HCT116 (cell line): ENCODE data around the gene CES1. TPM values are rescaled to one million over a fixed set of nuclear protein-coding genes. Genes with fewer than 3 reads are reported as not detected.

ENCODE experiments used
- ATAC-seq: fragments of 200-7000 bp; cut with Tn5 transposase; 2 replicates; pipeline ENCODE4 v1.9.1; 2020; ENCODE audit warnings: mild to moderate bottlenecking, moderate library complexity
- BruUV-seq: library from RNA; stranded (reverse); fragments of 400-500 nt; replicated peaks from 2 replicates; lab custom pipeline; 2021; lab: Mats Ljungman, UMichigan
- CTCF ChIA-PET: fragments of 300-600 bp; sonication (Branson Sonifier 250); formaldehyde crosslinking; loops from one replicate; lab custom pipeline; 2021; ENCODE audit warnings: antibody characterized with exemption; lab: Charles Lee
- POLR2A ChIA-PET: fragments of 300-600, 350-600 bp; sonication (Branson Sonifier 250); formaldehyde crosslinking; loops from one replicate; lab custom pipeline; 2021; ENCODE audit warnings: antibody characterized with exemption; lab: Charles Lee
- RAD21 ChIA-PET, 2 experiments: fragments of 300-600 bp; sonication (Branson Sonifier 250); formaldehyde crosslinking; loops; one replicate each; lab custom pipeline; 2023; ENCODE audit warnings: low total read pairs in 2 of 2; ENCODE audit not compliant: uncharacterized antibody in 2 of 2, unreplicated experiment in 2 of 2, low non-redundant PET in 1 of 2; lab: Charles Lee
- DNase-seq: peaks from one replicate; pipeline ENCODE4 v3.0.0-alpha.2; 2010; ENCODE audit warnings: low read depth, low spot score
- H2AFZ ChIP-seq: fragments of 200-600 bp; shearing (Covaris generic), sonication (generic); 2 replicates; pipeline ENCODE4 v1.6.1; 2017; ENCODE audit warnings: low read depth, mixed run types, mixed read lengths, antibody characterized with exemption, low read length; ENCODE audit not compliant: poor library complexity, severe bottlenecking
- H3K27ac ChIP-seq: 2 replicates; pipeline ENCODE4 v1.5.1; 2012; ENCODE audit warnings: low read depth, low read length
- H3K27me3 ChIP-seq: fragments of 200-600 bp; sonication (generic); 2 replicates; pipeline ENCODE4 v1.6.1; 2016; ENCODE audit warnings: mixed run types, low read length, mixed read lengths; ENCODE audit not compliant: insufficient read depth
- H3K36me3 ChIP-seq, 2 experiments: fragments of 200-500 bp in 1 of 2; fragments of 200-600 bp in 1 of 2; sonication (Bioruptor generic) in 1 of 2; sonication (generic) in 1 of 2; 2 replicates each; pipeline versions ENCODE4 v1.5.1 to v1.6.1; 2014 to 2016; ENCODE audit warnings: low read length in 2 of 2, inconsistent platforms in 1 of 2, mixed read lengths in 1 of 2, mixed run types in 1 of 2; ENCODE audit not compliant: insufficient read depth in 2 of 2, control insufficient read depth in 1 of 2
- H3K4me1 ChIP-seq, 2 experiments: fragments of 200-600 bp in 1 of 2; sonication (generic) in 1 of 2; 2 replicates each; pipeline versions ENCODE4 v1.5.1 to v1.6.1; 2012 to 2017; ENCODE audit warnings: low read length in 2 of 2, inconsistent platforms in 1 of 2, mild to moderate bottlenecking in 1 of 2, mixed read lengths in 1 of 2, mixed run types in 1 of 2, moderate library complexity in 1 of 2; ENCODE audit not compliant: insufficient read depth in 2 of 2, control insufficient read depth in 1 of 2
- H3K4me2 ChIP-seq: fragments of 200-600 bp; sonication (generic); 2 replicates; pipeline ENCODE4 v1.6.1; 2017; ENCODE audit warnings: mixed run types, low read length, mixed read lengths
- H3K4me3 ChIP-seq, 2 experiments: fragments of 200-600 bp in 1 of 2; sonication (generic) in 1 of 2; replicated peaks in 1 of 2; 2 replicates each; pipeline ENCODE4 v1.5.1; 2011 to 2016; ENCODE audit warnings: low read length in 2 of 2, control low read depth in 1 of 2, low read depth in 1 of 2, mild to moderate bottlenecking in 1 of 2, mixed read lengths in 1 of 2, mixed run types in 1 of 2
- H3K79me2 ChIP-seq: fragments of 200-600 bp; sonication (generic); 2 replicates; pipeline ENCODE4 v1.6.1; 2017; ENCODE audit warnings: mild to moderate bottlenecking, mixed run types, low read length, moderate library complexity, mixed read lengths; ENCODE audit not compliant: insufficient read depth
- H3K9ac ChIP-seq: fragments of 200-600 bp; sonication (generic); 2 replicates; pipeline ENCODE4 v1.6.1; 2016; ENCODE audit warnings: low read length, mixed read lengths
- H3K9me2 ChIP-seq: fragments of 200-600 bp; sonication (generic), shearing (Covaris generic); 2 replicates; pipeline ENCODE4 v1.6.1; 2017; ENCODE audit warnings: mixed run types, mild to moderate bottlenecking, moderate library complexity; ENCODE audit not compliant: insufficient read depth
- H3K9me3 ChIP-seq, 2 experiments: fragments of 200-500 bp in 1 of 2; fragments of 200-600 bp in 1 of 2; sonication (Bioruptor generic) in 1 of 2; sonication (generic) in 1 of 2; 2 replicates each; pipeline ENCODE4 v1.6.1; 2014 to 2017; ENCODE audit warnings: low read length in 2 of 2, mixed read lengths in 2 of 2, inconsistent platforms in 1 of 2, low read depth in 1 of 2, mild to moderate bottlenecking in 1 of 2, mixed run types in 1 of 2, moderate library complexity in 1 of 2; ENCODE audit not compliant: control insufficient read depth in 1 of 2, insufficient read depth in 1 of 2
- H4K20me1 ChIP-seq: fragments of 200-600 bp; sonication (generic), shearing (Covaris generic); 2 replicates; pipeline ENCODE4 v1.6.1; 2017; ENCODE audit warnings: mixed run types, mild to moderate bottlenecking, moderate library complexity; ENCODE audit not compliant: insufficient read depth
- CBX3 ChIP-seq: IDR thresholded peaks from 2 replicates; pipeline ENCODE4 v1.6.1; 2012; ENCODE audit warnings: low read depth
- EZH2phosphoT487 ChIP-seq: fragments of 200-600 bp; IDR thresholded peaks from 2 replicates; pipeline ENCODE4 v1.6.1; 2018; ENCODE audit warnings: antibody characterized with exemption, borderline replicate concordance
- JUND ChIP-seq: IDR thresholded peaks from 2 replicates; pipeline ENCODE4 v1.6.1; 2012
- POLR2A ChIP-seq: IDR thresholded peaks from 2 replicates; pipeline ENCODE4 v1.7.0; 2011; ENCODE audit warnings: borderline replicate concordance; ENCODE audit not compliant: insufficient read depth, insufficient read length; ENCODE audit errors: extremely low read depth
- POLR2AphosphoS5 ChIP-seq: IDR thresholded peaks from 2 replicates; pipeline ENCODE4 v1.6.1; 2011; ENCODE audit warnings: mild to moderate bottlenecking, low read depth, low read length, moderate library complexity
- RAD21 ChIP-seq: IDR thresholded peaks from 2 replicates; pipeline ENCODE4 v1.6.1; 2012; ENCODE audit warnings: low read depth, mild to moderate bottlenecking
- SIN3A ChIP-seq: IDR thresholded peaks from 2 replicates; pipeline ENCODE4 v1.6.1; 2012; ENCODE audit warnings: low read depth
- SP1 ChIP-seq: IDR thresholded peaks from 2 replicates; pipeline ENCODE4 v1.6.1; 2012; ENCODE audit warnings: low read depth
- SRF ChIP-seq: IDR thresholded peaks from 2 replicates; pipeline ENCODE4 v1.6.1; 2012; ENCODE audit warnings: low read depth
- TCF7L2 ChIP-seq: IDR thresholded peaks from 2 replicates; pipeline ENCODE4 v1.7.0; 2011; ENCODE audit warnings: borderline replicate concordance, inconsistent platforms; ENCODE audit not compliant: insufficient read depth, insufficient read length; ENCODE audit errors: extremely low read depth
- ZFX ChIP-seq: fragments of 450-650 bp; IDR thresholded peaks from 2 replicates; pipeline ENCODE4 v1.6.1; 2017
- ZNF274 ChIP-seq: fragments of 200-500 bp; sonication (Bioruptor generic); IDR thresholded peaks from 2 replicates; pipeline ENCODE4 v1.6.1; 2014; ENCODE audit warnings: mild to moderate bottlenecking, low read depth, low read length, inconsistent platforms
- intact Hi-C: fragments of 100-400 bp; cut with micrococcal nuclease; formaldehyde crosslinking; loops from 2 replicates; pipeline ENCODE4 v1.10.0; 2022
- total RNA-seq: library from RNA; stranded (reverse); gene quantifications from one replicate; pipeline ENCODE4 v1.2.1, GENCODE V29; 2021; ENCODE audit not compliant: unreplicated experiment
- TF ChIP-seq, protein P1 (sequence below), 3 experiments: fragments of 200-600 bp in 1 of 3; sonication (generic) in 1 of 3; IDR thresholded peaks in 2 of 3; conservative IDR thresholded peaks in 1 of 3; 2 replicates each; pipeline ENCODE4 v1.5.1; 2012 to 2017; ENCODE audit warnings: low read depth in 2 of 3, low read length in 2 of 3, antibody characterized with exemption in 1 of 3, borderline replicate concordance in 1 of 3, control low read depth in 1 of 3, mild to moderate bottlenecking in 1 of 3, mixed read lengths in 1 of 3, mixed run types in 1 of 3, moderate library complexity in 1 of 3; ENCODE audit not compliant: insufficient read depth in 1 of 3
- TF ChIP-seq, protein P2 (sequence below): IDR thresholded peaks from 2 replicates; pipeline ENCODE4 v1.6.1; 2012
- TF ChIP-seq, protein P3 (sequence below): IDR thresholded peaks from 2 replicates; pipeline ENCODE4 v1.6.1; 2012

The CES1 gene
- total RNA-seq, 1 experiment from 2014 or later: 1.8 TPM

DNA sequence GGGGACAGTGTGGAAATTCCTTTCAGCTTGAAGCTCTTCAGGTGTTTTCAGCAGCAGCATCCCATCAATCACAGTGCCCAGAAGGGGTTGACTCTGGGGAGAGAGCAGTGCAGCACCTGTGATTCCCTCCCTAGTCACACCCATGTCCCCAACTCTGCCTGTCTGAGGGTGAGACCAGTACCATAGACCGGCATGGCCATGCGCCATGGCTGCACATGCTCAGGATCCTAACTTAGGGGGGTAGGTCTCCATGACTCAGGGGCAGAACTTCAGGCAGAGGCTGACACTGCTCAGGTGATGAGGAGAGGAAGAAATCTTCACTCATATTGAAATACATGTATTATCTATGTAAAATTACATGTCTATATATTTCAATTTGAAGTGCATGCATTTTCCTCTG lies 19.9 kb downstream of the CES1 start:
- Histone ChIP-seq H3K9me3 (no peaks in the 10 kb centered on the region), H3K4me3 (no peak overlapping the region), H3K27ac (no peak overlapping the region), H3K36me3 (no peaks in the 10 kb centered on the region), H3K79me2 (no peaks in the 10 kb centered on the region), H2AFZ (no peak overlapping the region), H3K9ac (no peak overlapping the region), H3K9me2 (no peaks in the 10 kb centered on the region), H4K20me1 (no peaks in the 10 kb centered on the region), H3K27me3 (peaks cover 66% of the 10 kb centered on the region)
- RAD21 ChIA-PET: no interaction called here
- DNase-seq (no peak), ATAC-seq (no peak)
- POLR2A ChIA-PET: no interaction called here
- intact Hi-C loops: no loop called here
- no TSS peak for BruUV-seq
- TF ChIP-seq ZFX (no peak), EZH2phosphoT487 (no peak), SP1 (no peak), CBX3 (no peak)
- TF ChIP-seq, all 23 proteins: peak for 0
- Histone ChIP-seq H3K4me2 (no peak overlapping the region), H3K4me1 (no peaks in the 10 kb centered on the region)
- CTCF ChIA-PET: no interaction called here

DNA sequence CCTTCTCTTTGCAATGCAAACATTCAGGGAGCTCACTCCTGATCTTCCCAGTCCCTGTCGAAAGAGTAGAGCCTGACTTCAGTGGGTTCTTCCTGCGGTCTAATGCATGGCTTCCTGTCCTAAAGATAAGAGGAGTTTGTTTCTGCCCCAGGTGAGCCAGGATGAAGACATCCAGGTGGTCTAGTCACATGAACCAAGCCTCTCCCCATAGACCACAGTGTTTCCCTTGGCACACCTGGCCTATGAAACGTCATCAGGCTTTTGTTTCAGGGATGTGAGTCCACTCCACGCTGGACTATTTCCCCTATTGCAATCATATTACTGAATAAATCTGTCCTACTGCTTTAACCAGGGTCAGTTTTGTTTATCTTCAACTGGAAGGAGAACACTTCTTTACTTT lies 21.1 kb downstream of the CES1 start:
- CTCF ChIA-PET: no interaction called here
- intact Hi-C loops: no loop called here
- TF ChIP-seq TCF7L2 (no peak), CBX3 (no peak), RAD21 (no peak), POLR2AphosphoS5 (no peak), ZNF274 (no peak), EZH2phosphoT487 (no peak), ZFX (no peak), POLR2A (no peak), SIN3A (no peak), SRF (no peak), JUND (no peak), SP1 (no peak)
- TF ChIP-seq, protein P1, sequence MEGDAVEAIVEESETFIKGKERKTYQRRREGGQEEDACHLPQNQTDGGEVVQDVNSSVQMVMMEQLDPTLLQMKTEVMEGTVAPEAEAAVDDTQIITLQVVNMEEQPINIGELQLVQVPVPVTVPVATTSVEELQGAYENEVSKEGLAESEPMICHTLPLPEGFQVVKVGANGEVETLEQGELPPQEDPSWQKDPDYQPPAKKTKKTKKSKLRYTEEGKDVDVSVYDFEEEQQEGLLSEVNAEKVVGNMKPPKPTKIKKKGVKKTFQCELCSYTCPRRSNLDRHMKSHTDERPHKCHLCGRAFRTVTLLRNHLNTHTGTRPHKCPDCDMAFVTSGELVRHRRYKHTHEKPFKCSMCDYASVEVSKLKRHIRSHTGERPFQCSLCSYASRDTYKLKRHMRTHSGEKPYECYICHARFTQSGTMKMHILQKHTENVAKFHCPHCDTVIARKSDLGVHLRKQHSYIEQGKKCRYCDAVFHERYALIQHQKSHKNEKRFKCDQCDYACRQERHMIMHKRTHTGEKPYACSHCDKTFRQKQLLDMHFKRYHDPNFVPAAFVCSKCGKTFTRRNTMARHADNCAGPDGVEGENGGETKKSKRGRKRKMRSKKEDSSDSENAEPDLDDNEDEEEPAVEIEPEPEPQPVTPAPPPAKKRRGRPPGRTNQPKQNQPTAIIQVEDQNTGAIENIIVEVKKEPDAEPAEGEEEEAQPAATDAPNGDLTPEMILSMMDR (IDR thresholded peaks at IDR 0.05 in 2 of 3, conservative IDR thresholded peaks at IDR 0.05 in 1 of 3; ENCODE audit: borderline replicate concordance in 1 of 3, insufficient read depth in 1 of 3, low read depth in 2 of 3, low read length in 2 of 3): no peak
- TF ChIP-seq, protein P2, sequence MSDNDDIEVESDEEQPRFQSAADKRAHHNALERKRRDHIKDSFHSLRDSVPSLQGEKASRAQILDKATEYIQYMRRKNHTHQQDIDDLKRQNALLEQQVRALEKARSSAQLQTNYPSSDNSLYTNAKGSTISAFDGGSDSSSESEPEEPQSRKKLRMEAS: no peak
- TF ChIP-seq, protein P3, sequence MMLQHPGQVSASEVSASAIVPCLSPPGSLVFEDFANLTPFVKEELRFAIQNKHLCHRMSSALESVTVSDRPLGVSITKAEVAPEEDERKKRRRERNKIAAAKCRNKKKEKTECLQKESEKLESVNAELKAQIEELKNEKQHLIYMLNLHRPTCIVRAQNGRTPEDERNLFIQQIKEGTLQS: no peak
- POLR2A ChIA-PET: no interaction called here
- Histone ChIP-seq H3K36me3 (no peaks in the 10 kb centered on the region), H2AFZ (no peak overlapping the region), H3K4me3 (no peak overlapping the region), H3K27me3 (peaks cover 54% of the 10 kb centered on the region), H3K4me1 (no peaks in the 10 kb centered on the region), H4K20me1 (no peaks in the 10 kb centered on the region), H3K9me3 (no peaks in the 10 kb centered on the region), H3K27ac (no peak overlapping the region), H3K9ac (no peak overlapping the region), H3K4me2 (no peak overlapping the region), H3K9me2 (no peaks in the 10 kb centered on the region), H3K79me2 (no peaks in the 10 kb centered on the region)
- no peak for ATAC-seq
- no peak for DNase-seq
- RAD21 ChIA-PET: no interaction called here
- no TSS peak for BruUV-seq
